NCI-H2196 (cell line): ENCODE measurements around the gene SRP9.
A peak's percentile ranks its signal among the peaks of the same experiment; 100 is the strongest.

ENCODE experiments used
- DNase-seq: peaks from one replicate; lab custom pipeline; 2025; ENCODE audit not compliant: unreplicated experiment; lab: John Stamatoyannopoulos, UW

Gene SRP9, protein sequence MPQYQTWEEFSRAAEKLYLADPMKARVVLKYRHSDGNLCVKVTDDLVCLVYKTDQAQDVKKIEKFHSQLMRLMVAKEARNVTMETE

GRCh38 chr1:225777583-225778336 is at the start of gene SRP9:
Gene SRP9, plus strand, starts transcription at chr1:225777826. Its CDS starts 115 bp downstream, at chr1:225777941.
- peak; percentile 99 for DNase-seq

- DNase-seq, result no peak
Measured at GRCh38 chr1:225731491-225731890, 46.1 kb upstream of the SRP9 start.

GRCh38 chr1:225733254-225733653 is 44.4 kb upstream of the SRP9 start:
- DNase-seq, result no peak

- peak; percentile 81 for DNase-seq
Measured at GRCh38 chr1:225735252-225736149, 42.1 kb upstream of the SRP9 start.

- no peak for DNase-seq
Measured at GRCh38 chr1:225736437-225737098, 41.1 kb upstream of the SRP9 start.

DNA sequence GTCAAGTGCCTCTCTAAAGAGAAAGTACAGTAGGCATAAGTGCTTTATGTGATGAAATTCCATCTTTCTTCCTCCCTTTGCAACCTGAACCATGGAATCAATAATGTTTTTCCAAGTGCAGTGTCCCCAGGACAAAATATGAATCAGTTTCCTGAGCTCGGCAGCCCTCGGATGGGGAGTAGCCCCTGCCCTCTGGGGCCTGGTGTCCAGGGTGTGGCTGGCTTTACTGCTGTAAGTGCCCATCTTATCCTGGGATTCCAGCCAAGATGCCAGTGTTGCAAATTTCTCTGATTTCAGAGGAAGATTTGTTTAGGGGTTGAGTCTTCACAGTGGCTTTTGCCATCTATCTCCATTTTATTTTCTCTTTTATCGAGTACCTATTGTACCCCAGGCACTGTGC is 40.5 kb upstream of the SRP9 start:
- no peak for DNase-seq

DNA sequence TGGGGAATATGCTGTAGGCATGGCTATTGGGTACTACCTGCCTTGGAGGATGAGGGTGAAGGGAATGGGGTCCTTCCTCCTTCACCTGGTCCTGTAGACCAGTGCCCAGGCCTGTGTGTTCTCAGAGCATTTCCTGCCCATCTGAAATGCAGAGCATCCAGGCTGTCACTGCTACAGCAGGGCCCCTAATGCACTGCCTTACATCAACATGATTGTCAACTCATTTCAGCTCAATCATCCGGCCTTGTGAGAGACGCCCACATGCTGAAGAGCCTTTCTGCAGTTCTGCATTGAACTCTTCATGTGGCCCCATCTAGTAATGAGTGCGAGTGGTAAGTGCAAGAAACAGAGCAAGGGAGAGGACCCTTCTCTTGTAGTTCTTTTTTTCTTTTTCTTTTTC is 39.8 kb upstream of the SRP9 start:
- no peak for DNase-seq

GRCh38 chr1:225738763-225739162 is 38.9 kb upstream of the SRP9 start:
- no peak for DNase-seq

- DNase-seq, result no peak
Measured at GRCh38 chr1:225739542-225740107, 38.0 kb upstream of the SRP9 start.

DNA sequence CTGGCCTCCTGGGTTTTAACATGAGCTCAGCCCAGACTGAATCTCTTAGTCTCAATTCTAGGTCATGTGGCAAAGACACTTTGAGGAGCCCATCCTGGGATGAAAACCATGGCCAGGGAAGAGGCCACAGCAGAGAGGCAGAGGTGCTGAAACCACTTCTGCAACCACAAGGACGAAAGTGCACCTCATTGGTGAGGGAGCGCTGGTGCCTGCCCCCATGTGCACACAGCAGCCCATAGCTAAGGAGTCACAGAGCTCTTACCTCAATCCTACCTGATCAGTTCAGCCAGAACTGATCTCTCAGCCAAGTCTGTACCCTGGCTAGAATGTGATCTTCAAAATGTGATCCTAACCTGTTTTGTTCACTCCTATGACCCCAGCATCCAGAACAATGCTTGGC is 32.9 kb upstream of the SRP9 start:
- DNase-seq, result no peak

GRCh38 chr1:225745273-225745672 is 32.4 kb upstream of the SRP9 start:
- no peak for DNase-seq

DNA sequence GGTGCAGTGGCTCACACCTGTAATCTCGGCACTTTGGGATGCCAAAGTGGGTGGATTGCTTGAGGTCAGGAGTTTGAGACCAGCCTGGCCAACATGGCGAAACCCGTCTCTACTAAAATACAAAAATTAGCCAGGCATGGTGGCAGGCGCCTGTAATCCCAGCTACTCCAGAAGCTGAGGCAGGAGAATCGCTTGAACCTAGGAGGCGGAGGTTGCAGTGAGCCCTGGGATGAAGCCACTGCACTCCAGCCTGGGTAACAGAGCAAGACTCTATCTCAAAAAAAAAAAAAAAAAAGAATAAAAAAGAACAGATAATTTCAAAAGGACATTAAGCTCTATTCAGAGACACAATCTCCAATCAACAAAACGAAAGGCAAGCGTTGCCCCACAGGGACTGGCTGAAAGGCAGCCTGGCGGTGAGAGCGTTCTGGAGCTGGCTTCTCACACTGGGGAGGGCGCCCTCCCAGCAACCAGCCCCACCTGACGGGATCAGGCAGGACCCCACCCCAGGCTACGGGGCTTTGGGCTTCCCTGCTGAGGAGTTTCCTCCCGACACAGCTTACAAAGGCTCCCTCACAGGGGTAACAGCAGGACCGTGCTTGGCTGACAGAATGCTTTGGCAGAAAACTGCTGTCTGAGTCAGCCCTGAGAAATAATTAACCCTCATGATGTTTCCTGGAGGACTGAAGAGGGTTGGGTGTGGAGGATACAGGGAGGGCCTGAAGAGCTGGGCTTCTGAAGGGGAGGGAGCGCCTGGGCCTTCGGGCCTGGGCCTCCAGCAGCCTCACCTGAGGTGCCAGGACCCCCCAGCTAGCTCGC is 31.1 kb upstream of the SRP9 start:
- DNase-seq, result peak; percentile 84

DNA sequence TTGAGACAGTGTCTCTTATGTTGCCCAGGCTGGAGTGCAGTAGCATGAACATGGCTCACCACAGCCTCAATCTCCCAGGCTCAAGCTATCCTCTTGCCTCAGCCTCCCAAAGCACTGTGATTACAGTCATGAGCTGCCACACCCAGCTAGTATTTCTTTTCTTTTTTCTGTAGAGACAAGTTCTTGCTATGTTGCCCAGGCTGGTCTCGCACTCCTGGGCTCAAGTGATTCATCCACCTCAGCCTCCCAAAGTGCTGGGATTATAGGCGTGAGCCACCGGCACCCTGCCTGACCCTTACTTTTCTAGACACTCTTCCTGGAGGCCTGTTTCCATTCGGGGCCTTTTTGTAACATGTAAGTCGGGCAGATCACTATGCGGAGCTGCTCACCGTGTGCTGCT is 30.1 kb upstream of the SRP9 start:
- DNase-seq, result no peak

DNA sequence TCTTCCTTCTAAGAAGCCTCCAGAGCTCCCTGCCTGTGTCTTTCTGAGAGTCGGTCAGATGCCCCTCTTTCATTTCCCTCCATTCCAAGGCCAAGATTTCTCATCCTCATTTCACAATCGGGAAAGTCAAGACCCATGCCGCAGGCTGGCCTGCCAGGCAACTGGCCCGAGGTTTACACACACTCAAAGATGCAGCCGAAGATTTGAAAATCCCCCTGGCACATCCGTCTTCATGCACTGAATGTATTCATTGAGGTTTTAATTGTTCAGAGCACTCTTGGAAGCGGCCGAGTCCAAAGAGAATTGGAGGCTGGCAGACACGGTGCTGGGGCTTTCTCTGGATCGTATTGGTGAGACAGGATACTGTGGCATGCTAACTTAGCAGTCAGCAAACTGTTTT is 29.1 kb upstream of the SRP9 start:
- DNase-seq, result no peak

- DNase-seq, result no peak
Measured at GRCh38 chr1:225749706-225750105, 27.9 kb upstream of the SRP9 start.

- DNase-seq, result no peak
Measured at GRCh38 chr1:225750420-225750819, 27.2 kb upstream of the SRP9 start.

GRCh38 chr1:225750875-225751824 is 26.5 kb upstream of the SRP9 start:
- no peak for DNase-seq

DNA sequence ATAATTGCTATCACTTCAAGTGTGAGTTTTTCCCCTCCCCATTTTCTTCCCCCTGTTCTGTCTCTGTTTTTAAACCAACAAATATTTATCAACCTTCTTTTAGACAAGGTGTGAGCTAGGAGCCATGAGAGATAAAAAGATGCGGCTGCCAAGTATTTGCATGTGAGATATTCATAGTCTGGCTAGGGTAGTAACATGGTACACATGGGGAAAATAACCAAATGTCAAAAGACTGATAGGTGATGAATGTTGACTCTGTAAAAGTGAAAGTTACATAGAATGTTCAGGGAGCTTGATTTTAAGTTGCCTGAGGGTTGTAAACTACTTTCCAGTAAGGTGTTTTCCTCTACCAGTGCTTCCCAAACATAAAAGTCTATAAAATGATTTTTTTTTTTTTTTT is 25.4 kb upstream of the SRP9 start:
- DNase-seq, result no peak

DNA sequence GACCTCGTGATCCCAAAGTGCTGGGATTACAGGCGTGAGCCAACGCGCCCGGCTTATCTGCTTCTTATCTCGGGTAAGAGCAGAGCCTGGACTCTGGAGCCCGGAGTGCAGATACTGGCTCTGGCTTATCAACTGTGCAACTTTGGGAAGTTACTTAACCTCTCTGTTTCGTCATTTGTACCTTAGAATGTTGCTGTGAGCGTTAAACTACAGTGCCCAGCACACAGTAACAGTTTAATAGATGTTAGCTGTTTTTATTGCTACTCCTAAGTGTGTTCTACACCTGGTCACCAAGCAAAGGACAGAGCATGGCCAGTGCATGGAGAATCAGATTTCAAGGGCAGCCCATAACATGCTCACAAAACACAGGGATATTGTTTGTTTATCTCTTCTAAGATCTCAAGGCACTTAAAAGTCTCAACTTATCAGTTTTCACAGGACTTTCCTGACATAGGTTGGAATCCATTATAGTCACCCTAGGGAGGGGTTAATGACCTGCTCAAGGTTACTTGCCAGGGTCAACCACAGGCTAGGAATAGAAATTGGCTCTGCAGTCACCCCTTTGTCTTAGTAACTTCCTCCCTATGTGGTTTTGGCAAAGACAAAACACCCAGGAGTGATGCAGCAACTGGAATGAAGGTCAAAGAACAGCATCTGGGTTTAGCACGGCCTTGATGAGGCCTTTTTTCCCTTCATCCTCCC is 22.5 kb upstream of the SRP9 start:
- peak; percentile 84 for DNase-seq
